Fibroblast of upper back skin (primary cell): ENCODE data around the gene NRAP.

ENCODE experiments used
- DNase-seq: peaks from one replicate; pipeline ENCODE4 v3.0.0-alpha.2; 2013

NRAP gene

DNA sequence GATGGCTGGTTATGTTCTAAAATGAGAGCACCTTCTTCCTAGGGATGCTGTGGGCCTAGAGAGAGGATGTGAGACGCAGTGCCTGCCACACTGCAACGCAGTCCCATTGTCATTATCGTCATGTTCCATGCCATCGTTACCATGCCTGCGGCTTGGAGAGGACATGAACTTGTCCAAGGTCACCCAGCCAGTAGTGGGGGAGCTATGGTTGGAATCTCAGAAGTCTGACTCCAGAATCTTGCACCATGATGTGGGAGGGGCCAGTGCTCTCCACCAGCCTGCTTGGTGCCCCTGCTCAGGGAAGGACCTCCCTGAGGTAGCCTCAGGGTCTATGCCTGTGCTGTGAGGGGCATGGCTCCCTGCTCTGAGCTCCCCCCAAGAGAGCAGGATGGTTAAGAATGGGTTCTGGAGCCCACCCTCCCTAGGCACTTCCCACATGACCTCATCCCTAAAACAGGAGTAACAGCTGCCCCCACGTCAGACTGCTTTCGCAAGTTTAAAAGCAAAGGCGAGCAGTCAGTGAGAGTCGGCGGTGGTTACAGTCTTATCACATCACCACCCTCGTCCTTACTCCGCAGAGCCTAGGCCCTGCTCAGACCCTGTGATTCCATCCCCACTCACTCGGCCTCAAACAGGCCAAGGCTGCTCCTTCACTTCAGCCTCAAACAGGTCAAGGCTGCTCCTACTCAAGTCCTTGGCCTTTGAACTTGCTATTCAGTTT lies 60.6 kb downstream of the NRAP start:
- DNase-seq, result no peak

DNA sequence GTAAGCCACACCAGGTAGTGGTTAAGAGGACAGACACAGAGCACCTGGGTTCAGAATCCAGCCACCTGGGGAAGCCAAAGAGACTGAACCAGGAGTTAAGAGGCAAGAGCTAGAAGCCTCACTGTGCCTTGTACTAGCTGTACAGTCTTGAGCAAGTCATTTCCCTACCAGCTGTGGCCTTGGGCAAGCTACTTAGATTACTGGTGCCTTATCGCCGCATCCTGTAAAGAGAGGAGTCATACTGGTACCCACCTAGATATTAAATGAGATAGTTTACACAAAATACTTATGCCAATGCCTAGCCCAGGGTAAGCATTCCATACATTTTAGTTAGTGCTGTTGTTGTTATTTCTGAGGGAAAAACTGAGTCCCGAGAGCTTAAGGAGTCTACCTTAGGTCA lies 63.3 kb downstream of the NRAP start:
- no peak for DNase-seq

DNA sequence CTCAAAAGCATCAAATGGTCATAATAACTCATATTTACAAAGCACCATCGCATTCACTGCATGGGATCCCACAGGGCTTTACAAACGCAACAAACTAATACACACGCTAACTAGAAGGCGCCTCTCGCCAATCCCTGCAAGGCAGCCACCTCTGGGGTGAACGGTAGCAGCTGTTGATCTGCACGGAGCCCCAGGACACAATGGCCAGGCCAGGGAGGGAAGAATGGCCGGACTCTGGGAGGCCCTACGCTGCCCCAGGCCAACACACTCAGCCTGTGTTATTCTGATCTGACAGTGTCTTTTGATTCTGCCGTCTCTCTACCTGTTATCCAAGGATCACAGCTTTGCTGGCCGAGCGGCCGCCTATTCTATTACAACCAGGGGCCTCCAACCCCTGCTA lies 69.2 kb downstream of the NRAP start:
- no peak for DNase-seq

DNA sequence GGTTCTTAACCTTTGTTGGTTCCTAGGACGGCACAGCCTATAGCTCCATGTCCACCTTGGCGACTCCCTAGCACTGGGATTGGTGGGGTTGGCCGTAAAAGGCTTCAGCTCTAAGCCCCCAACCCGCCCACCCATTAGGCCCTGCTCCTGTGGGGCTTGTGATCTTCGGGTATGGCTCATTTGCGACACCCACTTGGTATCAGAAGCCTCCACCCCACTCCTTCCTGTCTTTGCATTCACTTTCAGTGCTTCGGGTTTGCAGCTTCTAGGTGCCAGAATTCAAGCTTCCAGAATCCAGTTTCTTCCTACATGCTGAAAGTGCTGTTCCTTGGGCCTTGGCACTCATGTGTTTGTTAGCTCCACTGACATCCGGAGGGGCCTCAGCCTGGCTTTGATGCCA lies 71.5 kb downstream of the NRAP start:
- no peak for DNase-seq

DNA sequence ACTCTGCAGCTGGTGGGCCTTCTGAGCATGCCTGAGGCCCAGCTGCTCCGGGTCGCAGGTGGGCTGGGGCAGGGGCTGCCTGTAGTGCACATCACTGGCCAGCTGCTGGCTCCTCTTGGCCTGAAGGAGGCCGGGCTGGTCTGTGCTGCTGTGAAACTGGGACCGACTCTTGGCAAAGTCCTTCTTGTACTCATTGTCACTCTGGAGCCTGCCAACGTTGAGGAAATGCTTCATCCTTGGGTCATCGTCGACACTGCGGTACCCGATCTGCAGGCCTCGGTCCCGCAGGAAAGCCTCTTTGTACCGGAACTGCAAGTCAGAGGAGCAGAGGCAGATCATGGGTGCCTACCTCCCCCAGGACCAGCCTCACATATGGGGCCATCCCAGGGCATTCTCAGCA lies 73.3 kb downstream of the NRAP start:
- no peak for DNase-seq

DNA sequence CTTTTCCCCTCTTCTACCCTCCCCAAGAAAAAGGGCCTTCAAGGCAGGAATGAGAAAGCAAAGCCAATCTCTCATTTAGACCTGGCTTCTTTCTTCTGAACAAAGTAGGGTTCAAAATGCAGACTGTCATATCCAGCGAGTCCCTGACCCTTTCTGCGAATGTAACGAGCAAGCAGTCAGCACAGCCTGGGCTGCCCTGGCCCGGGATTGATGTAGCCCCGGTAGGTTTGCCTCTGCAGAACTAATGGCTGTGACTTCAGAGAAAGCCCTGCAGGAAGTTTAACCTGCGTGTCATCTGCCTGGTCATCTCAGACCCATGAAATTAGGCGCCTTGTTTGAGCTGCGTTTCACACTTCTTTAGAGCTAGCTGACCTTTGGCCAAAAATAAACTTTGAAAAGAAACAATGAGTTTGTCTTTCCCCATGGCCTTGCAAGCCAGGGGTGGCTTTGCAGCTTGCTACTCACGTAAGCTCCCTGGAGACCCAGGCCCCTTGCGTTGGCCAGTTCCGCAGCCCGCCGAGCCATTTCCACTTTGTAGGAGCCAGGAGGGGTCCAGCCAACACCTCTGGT lies 74.6 kb downstream of the NRAP start:
- DNase-seq, result no peak

DNA sequence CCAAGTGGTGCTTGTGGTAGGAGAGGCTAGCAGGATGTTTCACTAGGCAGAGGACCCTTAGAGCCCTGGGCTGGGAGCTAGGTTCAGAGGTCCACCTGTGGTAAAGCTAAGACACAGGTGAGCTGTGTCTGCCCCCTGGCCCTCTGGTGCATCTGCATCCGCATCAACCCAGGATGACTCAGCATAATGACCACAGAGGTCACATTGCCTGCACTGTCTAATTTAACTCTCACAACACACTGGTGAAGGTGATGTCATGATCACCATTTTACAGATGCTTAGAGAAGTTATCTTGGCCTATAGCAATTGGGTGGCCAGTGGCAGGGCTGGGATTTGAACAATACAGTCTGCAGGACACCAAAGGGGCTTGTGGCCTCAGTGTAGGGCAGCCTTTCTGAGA lies 77.9 kb downstream of the NRAP start:
- DNase-seq, result no peak

DNA sequence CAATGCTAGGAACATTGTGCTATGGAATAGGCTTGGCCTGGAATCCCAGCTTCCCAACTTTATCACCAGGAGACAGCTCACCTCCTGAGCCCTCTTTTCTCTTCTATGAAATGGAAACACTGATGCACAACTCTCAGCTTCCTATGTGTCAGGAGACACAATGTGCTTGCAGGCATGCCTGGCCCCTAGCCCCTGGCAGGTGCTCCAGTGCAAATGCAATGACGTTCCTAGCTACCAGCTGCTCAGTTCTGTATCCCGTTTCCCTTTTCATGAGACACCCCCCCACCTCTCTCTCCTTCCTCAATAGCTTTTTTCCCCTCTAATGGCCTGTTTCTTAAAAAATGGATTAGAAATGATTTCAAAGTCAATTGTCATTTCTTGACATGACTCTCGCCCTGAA lies 80.3 kb downstream of the NRAP start:
- DNase-seq, result no peak

DNA sequence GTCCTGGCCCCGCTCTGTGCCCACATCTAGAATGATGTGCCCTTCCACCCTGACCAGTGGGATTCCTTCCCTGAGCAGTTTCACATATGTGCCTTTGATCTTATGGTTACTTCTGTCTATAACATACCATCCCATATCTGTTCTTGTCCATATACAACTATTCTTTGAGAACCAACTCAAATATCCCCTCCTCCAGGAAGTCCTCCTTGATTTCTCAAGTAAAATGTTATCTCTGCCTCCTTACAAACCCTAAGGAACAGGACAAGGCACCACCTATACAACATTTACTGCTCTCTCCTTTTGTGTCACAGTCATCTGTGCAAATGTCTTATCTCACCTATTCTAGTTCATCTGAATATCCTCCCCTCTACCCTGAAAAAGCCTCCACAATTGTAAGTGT lies 82.7 kb downstream of the NRAP start:
- DNase-seq, result no peak

DNA sequence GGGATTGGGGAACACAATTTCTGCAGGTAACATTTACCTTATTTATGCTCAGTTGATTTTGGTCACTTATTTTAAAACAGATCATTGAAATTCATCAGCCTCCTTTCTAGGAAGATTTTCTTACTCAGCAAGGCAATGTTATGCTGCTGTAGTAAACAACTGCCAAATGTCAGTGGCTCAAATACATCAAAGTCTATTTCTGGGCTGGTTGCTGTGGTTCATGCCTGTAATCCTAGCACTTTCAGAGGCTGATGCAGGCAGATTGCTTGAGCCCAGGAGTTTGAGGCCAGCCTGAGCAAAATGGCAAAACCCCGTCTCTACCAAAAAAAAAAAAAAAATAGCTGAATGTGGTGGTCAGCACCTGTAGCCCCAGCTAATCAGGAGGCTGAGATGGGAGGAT lies 85.1 kb downstream of the NRAP start:
- no peak for DNase-seq

DNA sequence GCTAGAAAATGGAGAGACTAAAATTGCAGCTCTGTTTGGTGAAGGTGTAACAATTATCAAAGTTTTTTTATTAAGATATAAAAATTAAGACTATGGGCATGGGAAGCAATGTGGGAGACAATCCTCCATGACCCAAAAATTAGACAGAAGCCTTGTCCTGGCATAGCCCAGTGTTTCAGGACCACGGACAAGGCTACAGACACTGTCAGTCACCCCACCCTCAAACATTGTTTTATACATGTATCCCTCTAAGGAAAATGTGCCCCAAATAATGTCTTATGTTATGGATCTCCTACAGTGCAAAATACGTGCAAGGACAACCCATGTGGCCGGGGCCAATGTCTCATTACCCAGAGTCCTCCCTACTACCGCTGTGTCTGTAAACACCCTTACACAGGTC lies 87.0 kb downstream of the NRAP start:
- DNase-seq, result peak; percentile 23

DNA sequence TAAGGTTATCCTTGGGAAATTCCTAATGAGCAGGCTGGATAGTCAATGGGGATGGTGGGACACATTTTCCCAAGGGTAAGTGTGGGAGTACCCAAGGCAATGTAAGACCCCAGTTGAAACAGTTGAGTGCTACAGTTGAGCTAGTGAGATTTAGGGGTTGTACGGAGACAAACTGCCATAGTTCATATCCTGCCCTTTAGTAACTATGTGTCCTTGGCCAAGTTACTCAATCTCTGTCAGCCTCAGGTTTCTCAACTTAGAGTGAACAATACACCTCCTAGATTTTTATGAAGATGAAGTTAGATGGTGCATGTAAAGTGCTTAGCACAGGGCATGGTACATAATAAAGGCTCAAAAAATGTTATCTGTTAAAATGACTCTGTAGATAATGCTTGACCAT lies 90.5 kb downstream of the NRAP start:
- DNase-seq, result no peak

DNA sequence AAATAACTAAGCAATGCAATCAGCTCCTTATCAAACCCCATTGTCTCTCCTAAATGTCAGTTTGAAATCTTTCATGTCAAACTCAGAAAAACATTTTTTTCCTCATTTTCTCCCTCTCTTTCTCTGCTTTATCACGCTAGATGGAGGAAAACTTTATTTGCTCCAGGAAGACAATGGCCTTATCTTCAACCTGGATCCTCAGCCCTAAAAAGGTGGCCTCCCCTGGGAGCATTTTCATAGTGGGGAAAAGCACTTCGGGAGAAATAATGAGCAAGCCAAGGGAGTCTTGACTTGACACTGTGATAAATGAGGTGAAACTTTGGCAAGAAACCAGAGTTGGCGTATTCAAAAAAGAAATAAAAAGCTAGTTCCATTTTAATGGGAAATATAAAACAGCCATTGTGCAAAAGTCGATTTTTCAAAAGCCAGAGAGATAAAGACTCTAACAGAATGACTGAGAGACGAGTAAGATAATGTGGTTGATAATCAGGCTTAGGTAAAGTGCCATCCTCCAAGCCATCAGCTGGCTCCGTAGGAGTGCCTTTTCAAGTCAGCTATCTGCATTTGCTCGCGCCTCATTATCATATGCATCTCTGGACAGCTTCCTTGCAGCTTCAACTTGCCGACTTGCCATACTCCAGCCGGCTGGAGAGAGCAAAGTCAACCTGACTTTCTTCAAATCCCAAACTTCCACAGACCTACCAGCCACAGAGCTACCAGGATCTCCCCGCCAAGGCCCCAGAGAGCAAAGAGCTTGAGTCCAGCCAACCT lies 91.1 kb downstream of the NRAP start:
- no peak for DNase-seq

DNA sequence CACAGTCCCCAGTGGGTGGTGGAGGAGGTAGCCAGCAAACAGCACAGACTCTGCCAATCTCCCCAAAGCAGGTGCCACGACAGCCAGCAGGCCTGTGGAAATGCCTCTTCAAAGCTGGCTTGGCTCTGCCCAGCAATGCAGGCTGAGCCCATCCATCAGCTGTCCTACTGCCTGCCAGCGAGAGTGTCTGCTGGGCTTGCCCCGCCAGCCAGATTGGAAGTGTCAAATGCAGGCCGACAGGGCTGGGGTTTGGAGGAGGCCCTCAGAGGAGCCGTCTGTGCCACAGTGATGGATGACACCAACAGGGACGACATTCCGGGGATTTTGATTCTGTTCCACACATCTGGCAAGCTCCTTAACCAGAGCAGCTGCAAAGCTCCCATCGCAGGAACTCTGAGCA lies 94.3 kb downstream of the NRAP start:
- no peak for DNase-seq

DNA sequence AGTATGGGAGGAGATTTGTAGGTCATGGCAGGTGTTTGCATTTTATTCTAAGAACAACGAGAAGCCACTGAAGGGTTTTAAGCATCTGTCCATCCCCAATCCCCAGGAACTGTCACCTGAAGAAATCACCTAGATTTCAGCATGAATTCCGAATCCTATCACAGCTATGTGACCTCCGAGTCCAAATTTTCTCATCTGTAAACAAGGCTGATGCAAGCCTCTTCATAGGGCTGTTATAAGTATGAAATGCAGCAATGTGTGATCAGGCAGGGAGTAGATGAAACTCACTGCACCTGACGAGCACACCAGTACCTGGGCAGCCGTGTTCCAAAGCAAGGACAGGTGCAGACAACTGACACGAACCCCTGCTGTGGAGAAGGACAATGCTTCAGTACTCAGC lies 97.0 kb downstream of the NRAP start:
- no peak for DNase-seq

DNA sequence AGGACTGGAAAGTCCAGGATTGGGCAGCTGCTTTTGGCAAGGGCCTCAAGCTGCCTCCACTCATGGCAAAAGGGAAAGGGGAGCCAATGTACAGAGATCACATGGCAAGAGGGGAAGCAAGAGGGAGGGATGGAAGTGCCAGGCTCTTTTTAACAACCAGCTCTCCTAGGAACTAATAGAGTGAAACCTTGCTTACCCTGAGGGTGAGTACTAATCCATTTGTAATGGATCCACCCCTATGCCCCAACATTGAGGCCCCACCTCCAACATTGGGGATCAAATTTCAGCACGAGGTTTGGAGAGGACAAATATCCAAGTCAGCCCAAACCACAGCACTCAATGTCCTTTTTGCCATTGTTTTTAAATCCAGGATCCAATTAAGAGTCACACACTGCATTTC lies 98.5 kb downstream of the NRAP start:
- DNase-seq, result no peak

DNA sequence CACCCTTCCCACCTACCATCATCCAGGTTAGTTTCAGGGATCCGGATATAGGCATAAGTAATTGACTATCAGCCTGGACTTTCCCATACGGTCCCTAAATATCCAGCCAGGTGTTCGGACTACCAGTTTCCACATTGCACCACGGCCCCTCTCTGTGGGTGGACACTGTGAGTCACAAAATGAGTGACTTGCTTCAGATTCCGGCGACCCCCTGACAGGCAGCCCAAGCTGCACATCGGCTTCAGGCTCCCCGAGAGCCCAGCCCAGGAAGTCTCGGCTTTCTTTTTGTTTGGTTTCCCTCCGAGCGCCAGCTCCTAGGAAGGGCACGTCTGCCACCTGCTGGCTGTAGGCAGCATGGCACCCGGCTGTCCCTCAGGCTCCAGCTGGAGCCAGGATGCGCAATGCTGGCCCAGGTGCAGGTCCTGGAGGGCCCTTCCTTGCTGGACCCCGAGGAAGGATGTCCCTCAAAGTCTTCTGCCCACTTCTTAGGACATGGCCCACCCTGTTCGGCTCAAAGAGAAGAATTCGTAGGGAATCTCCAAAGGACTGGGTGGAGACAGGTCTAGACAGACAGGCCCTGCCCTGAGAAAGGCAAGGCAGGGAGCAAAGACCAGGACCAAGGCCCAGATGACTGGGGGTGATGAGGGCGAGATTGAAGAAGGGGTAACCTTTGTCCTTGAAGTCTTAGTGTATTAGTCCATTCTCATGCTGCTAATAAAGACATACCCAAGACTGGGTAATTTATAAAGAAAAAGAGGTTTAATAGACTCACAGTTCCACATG lies 100.3 kb downstream of the NRAP start:
- DNase-seq, result peak; percentile 65

DNA sequence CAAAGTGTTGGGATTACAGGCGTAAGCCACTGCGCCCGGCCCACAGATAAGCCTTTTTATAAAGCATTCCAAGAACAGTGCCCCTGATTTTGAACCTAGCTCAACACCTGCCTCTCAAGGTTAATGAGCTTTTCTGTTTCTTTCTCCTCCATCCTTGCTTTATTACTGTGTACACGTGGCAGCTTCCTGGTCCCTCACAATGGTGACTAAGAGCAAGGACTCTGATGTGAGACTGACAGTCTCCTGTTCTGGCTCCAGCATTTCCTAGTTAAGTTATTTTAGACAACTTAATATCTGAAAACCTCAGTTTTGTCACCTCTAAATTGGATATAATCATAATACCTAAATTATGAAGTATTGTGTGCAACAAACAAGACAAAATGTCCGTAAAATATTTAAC lies 101.1 kb downstream of the NRAP start:
- DNase-seq, result no peak

DNA sequence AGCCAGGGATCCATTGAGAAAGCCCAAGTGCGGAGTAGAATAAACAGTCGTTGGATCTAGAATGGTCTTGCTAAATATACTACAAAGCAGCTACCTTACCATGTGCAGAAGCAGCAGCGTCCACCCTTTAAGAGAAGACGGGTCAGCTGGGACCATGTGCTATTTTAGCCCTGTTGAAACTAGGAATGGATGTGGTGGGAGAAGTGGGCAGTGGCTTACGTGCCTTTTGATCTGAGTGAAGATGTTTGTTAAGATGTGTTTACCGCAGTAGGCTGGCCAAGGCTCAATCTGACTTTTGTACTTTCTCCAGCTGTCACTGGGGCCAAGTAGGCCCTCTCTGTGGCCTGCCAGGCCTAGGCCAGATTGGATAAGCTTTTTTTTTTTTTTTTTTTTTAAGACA lies 101.8 kb downstream of the NRAP start:
- no peak for DNase-seq

DNA sequence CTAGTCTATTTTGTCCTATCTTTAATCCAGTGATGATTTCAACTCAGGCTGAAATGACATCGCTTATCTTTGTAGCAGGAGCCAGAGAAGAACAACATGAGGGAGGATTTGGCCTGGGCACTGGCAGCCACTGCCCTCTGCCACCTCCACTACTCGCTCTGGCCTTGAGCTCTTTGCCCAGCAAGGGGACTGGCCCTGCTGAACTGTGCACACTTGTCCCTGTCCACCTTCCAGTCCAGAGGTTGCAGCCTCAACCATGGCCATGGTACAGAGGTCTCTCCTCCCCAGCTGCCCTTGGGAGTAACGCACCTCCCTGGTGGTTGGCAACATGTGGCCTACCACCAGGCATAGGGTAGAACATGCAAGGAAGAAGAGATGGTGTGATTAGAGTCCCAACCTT lies 102.6 kb downstream of the NRAP start:
- DNase-seq, result no peak

DNA sequence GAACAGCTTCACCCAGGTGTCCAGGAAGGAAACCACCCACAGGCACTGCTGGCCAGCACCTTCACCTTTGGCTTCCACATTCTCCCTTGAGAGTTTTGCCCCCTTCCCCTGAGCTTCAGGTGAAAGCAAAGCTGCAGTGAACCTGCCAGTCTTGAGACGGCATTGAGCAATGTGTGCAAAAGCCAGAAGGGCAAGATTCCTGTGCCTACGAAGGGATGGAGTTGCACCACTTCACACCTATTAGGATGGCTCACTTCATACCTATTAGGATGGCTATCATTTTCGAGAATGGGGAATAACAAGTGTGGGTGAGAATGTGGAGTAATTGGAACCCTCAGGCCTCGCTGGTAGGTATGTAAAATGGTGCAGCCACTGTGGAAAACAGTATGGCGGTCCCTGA lies 103.8 kb downstream of the NRAP start:
- DNase-seq, result no peak

DNA sequence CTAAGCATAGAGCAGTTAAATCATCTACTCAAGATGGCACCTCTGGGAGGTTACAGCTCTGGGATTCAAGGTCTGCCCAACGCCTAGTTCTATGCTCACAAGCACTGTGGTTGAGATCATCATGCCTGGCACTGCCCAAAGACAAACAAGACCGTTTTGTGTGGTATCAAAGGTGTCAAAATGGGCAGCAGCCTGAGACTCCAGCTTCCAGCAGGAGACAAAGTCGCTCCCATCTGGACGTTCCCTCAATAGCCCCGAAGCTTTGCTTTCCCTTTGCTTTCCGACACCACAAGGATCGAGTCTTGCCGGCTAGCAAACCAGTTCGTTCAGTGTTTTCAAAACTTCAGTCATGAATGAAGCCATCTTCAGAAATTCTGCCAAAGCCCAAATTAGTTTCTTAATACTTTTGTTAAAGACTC lies 105.9 kb downstream of the NRAP start:
- DNase-seq, result no peak

DNA sequence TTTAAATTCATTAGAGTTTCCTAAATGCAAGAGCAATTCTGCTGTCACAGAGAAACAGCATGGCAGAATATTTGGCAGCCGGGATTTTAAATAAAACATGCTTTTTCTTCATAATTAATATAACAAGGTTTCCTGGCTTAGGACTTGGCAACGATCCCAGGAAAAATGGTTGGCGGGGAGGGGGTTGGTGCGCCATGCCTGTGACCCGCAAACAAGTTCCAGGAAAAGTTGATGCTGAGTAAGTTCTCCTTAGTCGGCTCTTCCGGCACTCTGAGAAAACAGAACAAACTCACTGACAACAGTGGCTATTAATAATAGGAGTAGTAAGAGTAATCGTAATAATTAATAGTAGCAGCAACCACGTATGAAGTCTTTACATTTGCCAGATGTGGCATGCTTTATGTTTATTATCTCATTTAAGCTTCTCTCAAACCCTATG lies 106.4 kb downstream of the NRAP start:
- peak; percentile 13 for DNase-seq

DNA sequence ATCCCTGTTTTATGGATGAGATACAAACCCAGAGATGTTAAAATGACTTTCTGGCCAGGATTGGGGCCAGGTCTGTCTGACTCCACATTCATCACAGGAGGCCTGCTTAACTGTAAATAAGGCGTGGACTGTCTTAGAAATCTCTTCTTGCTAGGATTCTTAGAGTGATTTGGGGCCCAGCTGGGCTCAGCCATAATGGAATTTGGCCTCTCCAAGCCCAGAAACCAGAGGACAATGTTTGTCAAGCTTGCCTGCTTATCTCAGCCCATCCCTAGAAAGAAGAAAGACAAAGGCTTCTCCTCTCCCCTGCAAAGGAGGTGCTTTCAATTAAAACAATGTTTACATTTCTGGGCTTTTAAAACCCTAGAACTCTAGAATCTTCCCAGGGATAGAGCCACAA lies 108.1 kb downstream of the NRAP start:
- no peak for DNase-seq
